ENCODE results near the gene MYF6.

Gene MYF6

GRCh38 chr12:80679346-80680131 is 27.9 kb upstream of the MYF6 start:
- no peak for TF ChIP-seq CTCF (conservative IDR thresholded peaks at IDR 0.05)
- H3K27ac ChIP-seq: no peak overlapping the region

- no peak overlapping the region for H3K27ac ChIP-seq
Observed at GRCh38 chr12:80681287-80681686, 26.1 kb upstream of the MYF6 start.

GRCh38 chr12:80681786-80682185 is 25.6 kb upstream of the MYF6 start:
- no peak overlapping the region for H3K27ac ChIP-seq
- TF ChIP-seq CTCF (conservative IDR thresholded peaks at IDR 0.05): no peak

More at GRCh38 chr12:80681287-80681686, 26.1 kb upstream of the MYF6 start:
- TF ChIP-seq CTCF (conservative IDR thresholded peaks at IDR 0.05): no peak

- TF ChIP-seq CTCF (conservative IDR thresholded peaks at IDR 0.05): no peak
- H3K27ac ChIP-seq: no peak overlapping the region
Observed at GRCh38 chr12:80684077-80684495, 23.3 kb upstream of the MYF6 start.

- no peak for TF ChIP-seq CTCF (conservative IDR thresholded peaks at IDR 0.05)
- H3K27ac ChIP-seq: peak overlapping the region; percentile 52; the same call in 1 of the 2 replicates
Observed at GRCh38 chr12:80690090-80690489, 17.3 kb upstream of the MYF6 start.

- H3K27ac ChIP-seq: peak overlapping the region; percentile 52
- no peak for TF ChIP-seq CTCF (conservative IDR thresholded peaks at IDR 0.05)
Observed at GRCh38 chr12:80690513-80690912, 16.9 kb upstream of the MYF6 start.

- TF ChIP-seq CTCF (conservative IDR thresholded peaks at IDR 0.05): no peak
- peak overlapping the region; percentile 52 for H3K27ac ChIP-seq
Observed at GRCh38 chr12:80692114-80692513, 15.3 kb upstream of the MYF6 start.
